Activated effector memory CD4-positive, alpha-beta T cell treated with Interleukin-2 at 50 U/mL for 16 hours (primary cell): ENCODE data around the gene ADK.
"Not testable (repeated sequence)": the region's sequence is repeated elsewhere in the genome, so short reads cannot be mapped to it uniquely, and the experiment has no call there.

Source experiments
- DNase-seq: peaks from one replicate; pipeline ENCODE4 v3.0.0-alpha.2; 2020

Gene ADK

DNA sequence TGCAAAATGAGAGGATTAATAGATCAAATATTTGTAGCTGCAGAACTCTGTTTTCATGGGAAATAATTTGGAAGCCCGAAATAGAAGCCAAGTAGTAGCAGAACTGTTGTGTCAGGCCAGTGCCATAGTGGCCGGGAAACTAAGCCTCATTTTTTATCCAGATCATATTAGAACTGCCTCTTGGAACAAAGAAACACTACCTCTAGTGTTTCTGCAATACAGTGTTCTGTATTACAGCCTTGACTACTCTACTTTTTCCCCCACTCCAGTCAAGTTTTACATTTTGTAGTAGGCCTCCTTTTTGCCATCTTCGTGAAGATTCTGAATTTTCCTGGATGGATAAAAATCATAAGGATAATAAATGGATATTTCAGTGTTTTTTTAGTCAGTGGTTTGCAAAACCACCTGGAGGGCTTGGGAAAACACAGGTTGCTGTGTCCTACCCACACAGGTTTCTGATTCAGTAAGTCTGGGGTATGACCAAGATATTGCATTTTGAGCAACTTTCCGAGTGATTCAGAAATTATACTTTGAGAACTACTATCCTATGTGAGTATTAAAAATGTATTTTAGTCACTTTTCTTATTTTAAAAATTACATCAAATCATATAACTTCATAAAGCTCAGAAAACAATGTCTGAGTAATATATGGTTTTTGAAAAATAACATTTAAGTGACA lies 349.1 kb downstream of the ADK start:
- DNase-seq, result no peak

GRCh38 chr10:74500816-74501215 lies 349.8 kb downstream of the ADK start:
- no peak for DNase-seq

GRCh38 chr10:74502963-74503608 lies 352.1 kb downstream of the ADK start:
- no peak for DNase-seq

- DNase-seq, result no peak
Observed at GRCh38 chr10:74507951-74508350, 356.9 kb downstream of the ADK start.

DNA sequence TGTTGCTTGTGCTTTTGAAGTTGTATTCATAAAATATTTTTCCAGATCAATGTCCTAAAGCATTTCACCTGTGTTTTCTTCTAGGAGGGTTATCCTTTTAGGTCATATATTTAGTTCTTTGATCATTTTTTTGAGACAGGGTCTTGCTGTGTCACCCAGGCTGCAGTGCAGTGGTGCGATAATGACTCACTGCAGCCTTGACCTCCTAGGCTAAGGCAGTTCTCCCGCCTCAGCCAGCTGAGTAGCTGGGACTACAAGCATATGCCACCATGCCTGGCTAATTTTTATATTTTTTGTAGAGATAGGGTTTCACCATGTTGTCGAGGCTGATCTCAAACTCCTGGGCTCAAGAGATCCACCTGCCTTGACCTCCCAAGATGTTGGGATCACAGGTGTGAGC lies 359.6 kb downstream of the ADK start:
- no peak for DNase-seq

GRCh38 chr10:74511051-74511450 lies 360.0 kb downstream of the ADK start:
- no peak for DNase-seq

DNA sequence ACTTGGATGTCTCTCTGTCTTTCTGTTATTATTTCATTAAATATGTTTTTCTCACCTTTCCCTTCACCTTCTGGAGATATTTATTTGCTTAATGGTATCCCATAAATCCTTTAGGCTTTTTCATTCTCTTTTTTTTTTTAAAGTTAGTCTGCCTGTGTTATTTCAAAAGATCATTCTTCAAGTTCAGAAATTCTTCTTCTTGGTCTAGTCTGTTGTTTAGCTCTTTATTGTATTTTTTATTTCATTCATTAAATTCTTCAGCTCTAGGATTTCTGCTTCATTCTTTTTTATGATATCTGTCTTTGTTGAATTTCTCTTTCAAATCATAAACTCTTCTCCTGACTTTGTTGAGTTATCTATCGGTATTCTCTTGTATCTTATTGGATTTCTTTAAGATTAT lies 363.3 kb downstream of the ADK start:
- no peak for DNase-seq

GRCh38 chr10:74518061-74518460 lies 367.0 kb downstream of the ADK start:
- no peak for DNase-seq

DNA sequence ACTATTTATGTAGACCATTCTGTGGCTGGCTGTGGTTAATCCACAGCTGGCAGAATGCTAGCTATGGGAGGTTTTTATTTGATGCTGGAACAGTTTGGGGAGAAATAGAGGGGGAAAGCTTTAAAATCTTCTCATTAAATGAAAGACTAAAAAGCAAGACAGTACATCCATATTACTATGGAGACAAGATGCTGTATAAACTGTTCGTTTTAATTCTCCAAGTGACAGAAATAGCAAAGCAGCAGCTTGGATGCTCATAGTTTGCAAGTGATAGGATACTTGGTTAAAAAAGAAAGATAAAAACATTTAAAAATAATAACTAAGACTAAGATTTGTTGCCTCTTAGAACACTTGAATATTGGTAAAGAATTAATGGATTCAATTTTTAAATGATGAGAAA lies 370.5 kb downstream of the ADK start:
- no peak for DNase-seq

- no peak for DNase-seq
Observed at GRCh38 chr10:74523199-74523598, 372.2 kb downstream of the ADK start.

DNA sequence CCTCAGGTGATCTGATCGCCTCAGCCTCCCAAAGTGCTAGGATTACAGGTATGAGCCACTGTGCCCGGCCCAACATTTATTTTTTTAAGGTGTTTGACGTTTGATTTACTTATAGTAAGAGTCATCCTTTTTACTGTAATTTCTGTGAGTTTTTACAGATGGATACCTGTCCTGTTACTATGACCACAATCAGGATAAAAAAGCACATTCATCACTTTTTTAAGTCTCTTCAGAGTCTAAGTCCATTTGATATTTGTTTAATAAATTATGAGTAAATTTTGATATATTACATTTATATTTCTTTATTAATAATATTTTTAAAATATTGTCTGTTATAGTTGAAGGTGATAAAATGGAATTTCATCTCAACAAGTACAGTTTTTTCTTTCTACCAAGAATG lies 374.9 kb downstream of the ADK start:
- no peak for DNase-seq

GRCh38 chr10:74527611-74528010 lies 376.6 kb downstream of the ADK start:
- DNase-seq, result not testable (repeated sequence)

DNA sequence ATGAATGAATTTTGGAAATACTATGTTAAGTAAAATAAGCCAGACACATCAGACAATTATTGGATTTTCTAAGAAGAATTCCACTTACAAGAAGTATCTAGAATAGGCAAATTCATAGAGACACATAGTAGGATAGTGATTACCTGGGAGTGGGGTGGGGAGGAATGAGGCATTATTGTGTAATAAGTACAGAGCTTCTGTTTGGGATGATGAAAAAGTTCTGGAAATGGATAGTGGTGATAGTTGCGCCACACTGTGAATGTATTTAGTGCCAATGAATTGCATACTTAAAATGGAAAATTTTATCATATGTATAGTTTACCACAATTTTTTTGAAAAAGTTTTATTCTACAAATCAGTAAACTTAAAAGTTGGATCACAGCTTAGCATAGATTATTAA lies 378.2 kb downstream of the ADK start:
- no peak for DNase-seq

GRCh38 chr10:74530981-74531380 lies 380.0 kb downstream of the ADK start:
- DNase-seq, result no peak

GRCh38 chr10:74539317-74539716 lies 388.3 kb downstream of the ADK start:
- DNase-seq, result no peak

- no peak for DNase-seq
Observed at GRCh38 chr10:74541375-74541774, 390.4 kb downstream of the ADK start.

GRCh38 chr10:74542077-74542476 lies 391.1 kb downstream of the ADK start:
- no peak for DNase-seq

GRCh38 chr10:74543276-74543675 lies 392.3 kb downstream of the ADK start:
- no peak for DNase-seq

- DNase-seq, result no peak
Observed at GRCh38 chr10:74544106-74544505, 393.1 kb downstream of the ADK start.

DNA sequence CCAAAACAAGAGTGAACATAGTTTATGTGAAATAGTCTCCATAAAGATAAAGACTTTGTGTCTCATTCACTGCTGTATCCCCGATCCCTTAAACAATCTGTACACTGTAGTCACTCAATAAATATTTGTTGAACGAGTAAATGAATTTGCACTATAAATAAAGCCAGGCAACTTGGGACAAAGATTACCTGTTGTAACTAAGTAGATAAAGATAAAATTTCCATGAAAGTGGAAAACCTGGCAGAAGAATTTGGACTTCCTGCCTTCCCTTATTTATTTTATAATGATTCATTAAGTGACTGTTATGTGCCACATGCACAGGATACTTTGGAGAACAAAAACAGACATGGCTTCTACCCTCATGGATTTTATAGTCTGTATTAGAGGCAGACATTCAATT lies 397.7 kb downstream of the ADK start:
- DNase-seq, result no peak

- no peak for DNase-seq
Observed at GRCh38 chr10:74556072-74556705, 405.2 kb downstream of the ADK start.

DNA sequence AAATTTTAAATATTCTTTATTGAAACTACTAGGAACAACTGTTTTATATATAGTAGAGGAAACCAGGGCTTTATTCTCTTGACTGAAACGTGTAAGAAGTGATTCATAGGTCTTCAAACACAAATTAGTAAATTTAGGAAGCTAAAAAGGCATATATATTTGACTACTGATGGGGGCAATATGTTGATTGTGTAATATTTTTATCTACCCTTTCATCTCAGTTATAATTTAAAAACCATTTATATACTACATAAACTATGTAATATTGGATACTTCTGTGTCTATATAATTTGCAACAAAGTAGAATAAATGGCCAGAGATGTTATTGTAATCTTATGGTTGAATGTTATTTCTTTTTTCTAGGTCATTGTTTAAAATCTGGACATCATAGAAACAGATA lies 406.1 kb downstream of the ADK start:
- no peak for DNase-seq

DNA sequence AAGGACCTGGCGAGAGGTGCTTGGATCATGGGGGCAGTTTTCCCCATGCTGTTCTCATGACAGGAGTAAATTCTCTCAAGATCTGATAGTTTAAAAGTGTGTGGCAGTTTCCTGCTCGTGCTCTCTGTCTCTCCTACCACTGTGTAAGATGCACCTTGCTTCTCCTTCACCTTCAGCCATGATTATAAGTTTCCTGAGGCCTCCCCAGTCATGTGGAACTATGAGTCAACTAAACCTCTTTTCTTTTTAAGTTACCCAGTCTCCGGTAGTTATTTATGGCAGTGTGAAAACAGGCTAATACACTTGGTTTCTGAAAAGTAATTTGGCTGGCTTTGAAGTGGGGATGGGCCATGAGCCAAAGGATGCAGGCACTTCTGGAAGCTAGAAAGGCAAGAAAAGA lies 407.4 kb downstream of the ADK start:
- no peak for DNase-seq

GRCh38 chr10:74558897-74559296 lies 407.9 kb downstream of the ADK start:
- no peak for DNase-seq

GRCh38 chr10:74568896-74569295 lies 417.9 kb downstream of the ADK start:
- DNase-seq, result not testable (repeated sequence)
